SK-N-SH (cell line): ENCODE results near the gene MME. TPM values are rescaled to one million over a fixed set of nuclear protein-coding genes. Genes with fewer than 3 reads are reported as not detected.

ENCODE experiments used
- CTCF ChIA-PET: fragments of 300-600, 350-600 bp; formaldehyde crosslinking; extraction: SDS; loops from one replicate; lab custom pipeline; 2021; lab: Yijun Ruan, JAX
- POLR2A ChIA-PET: fragments of 350-600 bp; sonication (Branson Sonifier 250); formaldehyde crosslinking; extraction: SDS; loops from one replicate; lab custom pipeline; 2020; ENCODE audit warnings: antibody characterized with exemption, inconsistent platforms; lab: Yijun Ruan, JAX
- DNase-seq: peaks from one replicate; pipeline ENCODE4 v3.0.0; 2012
- H2AFZ ChIP-seq: fragments of 200-600 bp; sonication (generic); 2 replicates; pipeline ENCODE4 v1.8.1; 2016; ENCODE audit warnings: antibody characterized with exemption, mild to moderate bottlenecking, low read depth
- H3F3A ChIP-seq: fragments of 200-600 bp; sonication (generic); replicated peaks from 2 replicates; pipeline ENCODE3; 2016; ENCODE audit warnings: antibody characterized with exemption, mild to moderate bottlenecking; ENCODE audit not compliant: insufficient read depth
- H3K27ac ChIP-seq, 2 experiments: fragments of 200-500 bp in 1 of 2; fragments of 200-600 bp in 1 of 2; sonication (Bioruptor generic) in 1 of 2; sonication (generic), shearing (Covaris generic) in 1 of 2; 2 replicates each; pipeline versions ENCODE4 v1.5.1 to v1.6.1; 2014 to 2016; ENCODE audit warnings: low read depth in 2 of 2, inconsistent platforms in 1 of 2, low read length in 1 of 2, mild to moderate bottlenecking in 1 of 2, mixed read lengths in 1 of 2
- H3K27me3 ChIP-seq: fragments of 200-600 bp; sonication (generic), shearing (Covaris generic); 2 replicates; pipeline ENCODE4 v1.6.1; 2016; ENCODE audit warnings: mixed run types; ENCODE audit not compliant: insufficient read depth
- H3K36me3 ChIP-seq, 2 experiments: fragments of 200-500 bp in 1 of 2; fragments of 200-600 bp in 1 of 2; sonication (Bioruptor generic) in 1 of 2; sonication (generic) in 1 of 2; replicated peaks in 1 of 2; 2 replicates each; pipeline versions ENCODE3 to v1.5.1; 2014 to 2016; ENCODE audit warnings: low read length in 1 of 2, mild to moderate bottlenecking in 1 of 2; ENCODE audit not compliant: insufficient read depth in 2 of 2, control insufficient read depth in 1 of 2
- H3K4me1 ChIP-seq, 2 experiments: fragments of 200-500 bp in 1 of 2; fragments of 200-600 bp in 1 of 2; sonication (Bioruptor generic) in 1 of 2; sonication (generic), shearing (Covaris generic) in 1 of 2; 2 replicates each; pipeline versions ENCODE4 v1.5.1 to v1.6.1; 2014 to 2016; ENCODE audit warnings: low read depth in 1 of 2, low read length in 1 of 2, mixed run types in 1 of 2; ENCODE audit not compliant: insufficient read depth in 2 of 2, control insufficient read depth in 1 of 2
- H3K4me2 ChIP-seq: fragments of 200-600 bp; sonication (generic), shearing (Covaris generic); 2 replicates; pipeline ENCODE4 v1.6.1; 2017; ENCODE audit warnings: mixed run types
- H3K4me3 ChIP-seq, 2 experiments: fragments of 200-500 bp in 1 of 2; fragments of 200-600 bp in 1 of 2; sonication (Bioruptor generic) in 1 of 2; sonication (generic), shearing (Covaris generic) in 1 of 2; 2 replicates each; pipeline versions ENCODE4 v1.5.1 to v1.8.1; 2014 to 2016; ENCODE audit warnings: low read depth in 2 of 2, inconsistent platforms in 1 of 2, low read length in 1 of 2, mild to moderate bottlenecking in 1 of 2, mixed read lengths in 1 of 2, moderate library complexity in 1 of 2
- H3K79me2 ChIP-seq: fragments of 200-600 bp; sonication (generic); 2 replicates; pipeline ENCODE4 v1.8.1; 2017; ENCODE audit warnings: mild to moderate bottlenecking; ENCODE audit not compliant: insufficient read depth
- H3K9ac ChIP-seq: fragments of 200-600 bp; sonication (generic); 2 replicates; pipeline ENCODE4 v1.6.1; 2017; ENCODE audit warnings: mixed run types
- H3K9me2 ChIP-seq: fragments of 200-600 bp; sonication (generic); 2 replicates; pipeline ENCODE4 v1.6.1; 2017; ENCODE audit warnings: mixed run types
- H3K9me3 ChIP-seq: fragments of 200-600 bp; sonication (generic); 2 replicates; pipeline ENCODE4 v1.6.1; 2017; ENCODE audit warnings: mixed run types, mild to moderate bottlenecking, moderate library complexity
- H4K20me1 ChIP-seq: fragments of 200-600 bp; sonication (generic); 2 replicates; pipeline ENCODE4 v1.6.1; 2017; ENCODE audit warnings: mild to moderate bottlenecking, mixed run types; ENCODE audit not compliant: insufficient read depth
- ELF1 ChIP-seq: IDR thresholded peaks from 2 replicates; pipeline ENCODE4 v1.4.0; 2012
- EP300 ChIP-seq, 2 experiments: IDR thresholded peaks; 2 replicates each; pipeline versions ENCODE4 v1.4.0 to v1.6.1; 2012; ENCODE audit warnings: borderline replicate concordance in 1 of 2, low read depth in 1 of 2, low read length in 1 of 2
- FOSL2 ChIP-seq: IDR thresholded peaks from 2 replicates; pipeline ENCODE4 v1.4.0; 2012; ENCODE audit warnings: low read depth, mild to moderate bottlenecking, moderate library complexity, borderline replicate concordance
- FOXJ3 ChIP-seq: sonication (generic); formaldehyde crosslinking; IDR thresholded peaks from 2 replicates; pipeline ENCODE4 v1.5.1; 2020; ENCODE audit warnings: mild to moderate bottlenecking, missing genetic modification reagents
- FOXM1 ChIP-seq: IDR thresholded peaks from 2 replicates; pipeline ENCODE4 v1.4.0; 2012; ENCODE audit warnings: low read depth, mild to moderate bottlenecking
- JUND ChIP-seq: IDR thresholded peaks from 2 replicates; pipeline ENCODE4 v1.4.0; 2012
- MEF2A ChIP-seq: IDR thresholded peaks from 2 replicates; pipeline ENCODE4 v1.4.0; 2012; ENCODE audit warnings: low read depth, borderline replicate concordance
- MXI1 ChIP-seq: IDR thresholded peaks from 2 replicates; pipeline ENCODE4 v1.6.1; 2012; ENCODE audit warnings: mild to moderate bottlenecking, low read depth, low read length, improper control_type of control experiment
- NFIC ChIP-seq: IDR thresholded peaks from 2 replicates; pipeline ENCODE4 v1.4.0; 2012; ENCODE audit warnings: borderline replicate concordance
- NRF1 ChIP-seq: IDR thresholded peaks from 2 replicates; pipeline ENCODE4 v1.6.1; 2012; ENCODE audit warnings: low read depth, mild to moderate bottlenecking, low read length
- PBX3 ChIP-seq: IDR thresholded peaks from 2 replicates; pipeline ENCODE4; 2012
- POLR2AphosphoS5 ChIP-seq: IDR thresholded peaks from 2 replicates; pipeline ENCODE4 v1.6.1; 2012; ENCODE audit warnings: low read depth, low read length
- RAD21 ChIP-seq: IDR thresholded peaks from 2 replicates; pipeline ENCODE4 v1.6.1; 2012; ENCODE audit warnings: mild to moderate bottlenecking, low read length
- REST ChIP-seq: IDR thresholded peaks from 2 replicates; pipeline ENCODE4 v1.6.1; 2012; ENCODE audit warnings: mild to moderate bottlenecking, low read depth, low read length, moderate library complexity
- SIN3A ChIP-seq: IDR thresholded peaks from 2 replicates; pipeline ENCODE4 v1.6.1; 2012; ENCODE audit warnings: low read depth, mild to moderate bottlenecking, low read length, moderate library complexity, borderline replicate concordance
- SMC3 ChIP-seq: IDR thresholded peaks from 2 replicates; pipeline ENCODE4 v1.6.1; 2012; ENCODE audit warnings: low read depth, low read length, improper control_type of control experiment
- TCF12 ChIP-seq: IDR thresholded peaks from 2 replicates; pipeline ENCODE4 v1.4.0; 2012
- TEAD4 ChIP-seq: IDR thresholded peaks from 2 replicates; pipeline ENCODE4 v1.4.0; 2012; ENCODE audit warnings: mild to moderate bottlenecking, borderline replicate concordance; ENCODE audit not compliant: insufficient read depth
- polyA plus RNA-seq, 3 experiments: library from polyadenylated mRNA; depleted of rRNA; stranded (reverse); fragments of >200 nt; gene quantifications; 2 replicates each; pipeline ENCODE4 v1.2.3, GENCODE V29; 2012
- TF ChIP-seq, protein P1 (sequence below): fragments of 150-350 bp; IDR thresholded peaks from 2 replicates; pipeline ENCODE4 v1.6.1; 2017; ENCODE audit warnings: antibody characterized with exemption, low read length, low read depth, borderline replicate concordance

The MME gene
- polyA plus RNA-seq, 1 of the 3 experiments (the other 2 are of a cell fraction) = 167 TPM

DNA sequence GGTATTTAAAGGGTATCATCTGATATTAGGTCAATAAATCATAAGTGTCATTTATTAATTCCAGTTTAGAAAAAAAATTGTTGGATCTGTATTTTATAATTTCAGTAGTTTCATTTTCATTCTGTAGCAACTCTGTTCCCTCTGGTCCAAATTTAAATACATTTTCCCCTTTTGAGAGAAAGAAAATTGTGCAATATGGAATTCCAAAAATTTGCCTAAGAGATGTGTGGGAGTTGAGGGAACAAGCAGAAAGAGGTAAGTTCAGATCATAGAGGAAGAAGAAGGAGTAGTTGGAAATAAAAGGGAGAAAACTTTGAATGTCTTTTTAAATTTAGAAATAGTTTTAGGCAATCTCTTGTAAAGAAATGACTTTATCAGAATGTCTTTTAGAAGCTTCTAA is 48.9 kb upstream of the MME start (continued):
- TF ChIP-seq SMC3 (no peak), JUND (no peak), NRF1 (no peak)
- TF ChIP-seq, protein P1, sequence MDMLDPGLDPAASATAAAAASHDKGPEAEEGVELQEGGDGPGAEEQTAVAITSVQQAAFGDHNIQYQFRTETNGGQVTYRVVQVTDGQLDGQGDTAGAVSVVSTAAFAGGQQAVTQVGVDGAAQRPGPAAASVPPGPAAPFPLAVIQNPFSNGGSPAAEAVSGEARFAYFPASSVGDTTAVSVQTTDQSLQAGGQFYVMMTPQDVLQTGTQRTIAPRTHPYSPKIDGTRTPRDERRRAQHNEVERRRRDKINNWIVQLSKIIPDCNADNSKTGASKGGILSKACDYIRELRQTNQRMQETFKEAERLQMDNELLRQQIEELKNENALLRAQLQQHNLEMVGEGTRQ = no peak

- Histone ChIP-seq H3K36me3 (no peaks in the 10 kb centered on the region), H3K27me3 (no peaks in the 10 kb centered on the region), H3K9ac (peak overlapping the region; percentile 6; the same call in 1 of the 2 replicates), H3F3A (peaks cover 12% of the 10 kb centered on the region), H3K79me2 (no peaks in the 10 kb centered on the region), H3K4me1 (peaks cover 0 to 16% of the 10 kb centered on the region in 2 experiments; a peak in 2 of 4 replicates), H3K9me2 (no peaks in the 10 kb centered on the region), H3K4me2 (peak overlapping the region; percentile 13; the same call in 1 of the 2 replicates), H2AFZ (peak overlapping the region; percentile 71; the same call in 1 of the 2 replicates), H3K9me3 (no peaks in the 10 kb centered on the region), H3K4me3 (no peak overlapping the region), H4K20me1 (no peaks in the 10 kb centered on the region), H3K27ac (peak overlapping the region; percentile 72 to 91; a peak in 3 of 4 replicates)
- TF ChIP-seq FOSL2 (peak; percentile 48; the same call in 1 of the 2 replicates), JUND (peak; percentile 89), NFIC (peak; percentile 58; the same call in 1 of the 2 replicates), POLR2AphosphoS5 (peak; percentile 88), MEF2A (peak; percentile 77; the same call in 1 of the 2 replicates), TEAD4 (peak; percentile 96), MXI1 (no peak), SIN3A (peak; percentile 42; the same call in 1 of the 2 replicates), FOXM1 (peak; percentile 88), RAD21 (no peak), REST (0 out of 2 replicates have a peak, but pooled peaks have one; percentile 5), TCF12 (peak; percentile 100), FOXJ3 (CRISPR knock-in tag) (no peak), ELF1 (no peak), PBX3 (peak; percentile 94), EP300 (IDR thresholded peaks at IDR 0.05; ENCODE audit: borderline replicate concordance in 1 of 2, low read depth in 1 of 2, low read length in 1 of 2) (peak; percentile 74 to 98)
- DNase-seq = no peak
- ChIA-PET POLR2A (no interaction called here), CTCF (no interaction called here)
Measured at GRCh38 chr3:155032918-155033317, 47.2 kb upstream of the MME start.
